OCI-LY3 (cell line): Measurements from ENCODE around the gene CCR9.

Experiments used
- EZH2phosphoT487 ChIP-seq: fragments of 200-600 bp; shearing (Covaris generic); IDR thresholded peaks from 2 replicates; pipeline ENCODE4 v1.6.1; 2018; ENCODE audit warnings: antibody characterized with exemption, mixed run types, low read depth
- TF ChIP-seq, protein P1 (sequence below): fragments of 200-600, 300-600 bp; sonication (generic); IDR thresholded peaks from 2 replicates; pipeline ENCODE4 v1.5.1; 2014; ENCODE audit warnings: antibody characterized with exemption, low read length, low read depth

GRCh38 chr3:45942051-45942825 lies 55.9 kb downstream of the CCR9 start:
- TF ChIP-seq, protein P1, sequence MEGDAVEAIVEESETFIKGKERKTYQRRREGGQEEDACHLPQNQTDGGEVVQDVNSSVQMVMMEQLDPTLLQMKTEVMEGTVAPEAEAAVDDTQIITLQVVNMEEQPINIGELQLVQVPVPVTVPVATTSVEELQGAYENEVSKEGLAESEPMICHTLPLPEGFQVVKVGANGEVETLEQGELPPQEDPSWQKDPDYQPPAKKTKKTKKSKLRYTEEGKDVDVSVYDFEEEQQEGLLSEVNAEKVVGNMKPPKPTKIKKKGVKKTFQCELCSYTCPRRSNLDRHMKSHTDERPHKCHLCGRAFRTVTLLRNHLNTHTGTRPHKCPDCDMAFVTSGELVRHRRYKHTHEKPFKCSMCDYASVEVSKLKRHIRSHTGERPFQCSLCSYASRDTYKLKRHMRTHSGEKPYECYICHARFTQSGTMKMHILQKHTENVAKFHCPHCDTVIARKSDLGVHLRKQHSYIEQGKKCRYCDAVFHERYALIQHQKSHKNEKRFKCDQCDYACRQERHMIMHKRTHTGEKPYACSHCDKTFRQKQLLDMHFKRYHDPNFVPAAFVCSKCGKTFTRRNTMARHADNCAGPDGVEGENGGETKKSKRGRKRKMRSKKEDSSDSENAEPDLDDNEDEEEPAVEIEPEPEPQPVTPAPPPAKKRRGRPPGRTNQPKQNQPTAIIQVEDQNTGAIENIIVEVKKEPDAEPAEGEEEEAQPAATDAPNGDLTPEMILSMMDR, result no peak
- no peak for TF ChIP-seq EZH2phosphoT487
